ENCODE data around the gene IRF2BP1.
"Not testable (repeated sequence)": the region's sequence is repeated elsewhere in the genome, so short reads cannot be mapped to it uniquely, and the experiment has no call there.

The IRF2BP1 gene

DNA sequence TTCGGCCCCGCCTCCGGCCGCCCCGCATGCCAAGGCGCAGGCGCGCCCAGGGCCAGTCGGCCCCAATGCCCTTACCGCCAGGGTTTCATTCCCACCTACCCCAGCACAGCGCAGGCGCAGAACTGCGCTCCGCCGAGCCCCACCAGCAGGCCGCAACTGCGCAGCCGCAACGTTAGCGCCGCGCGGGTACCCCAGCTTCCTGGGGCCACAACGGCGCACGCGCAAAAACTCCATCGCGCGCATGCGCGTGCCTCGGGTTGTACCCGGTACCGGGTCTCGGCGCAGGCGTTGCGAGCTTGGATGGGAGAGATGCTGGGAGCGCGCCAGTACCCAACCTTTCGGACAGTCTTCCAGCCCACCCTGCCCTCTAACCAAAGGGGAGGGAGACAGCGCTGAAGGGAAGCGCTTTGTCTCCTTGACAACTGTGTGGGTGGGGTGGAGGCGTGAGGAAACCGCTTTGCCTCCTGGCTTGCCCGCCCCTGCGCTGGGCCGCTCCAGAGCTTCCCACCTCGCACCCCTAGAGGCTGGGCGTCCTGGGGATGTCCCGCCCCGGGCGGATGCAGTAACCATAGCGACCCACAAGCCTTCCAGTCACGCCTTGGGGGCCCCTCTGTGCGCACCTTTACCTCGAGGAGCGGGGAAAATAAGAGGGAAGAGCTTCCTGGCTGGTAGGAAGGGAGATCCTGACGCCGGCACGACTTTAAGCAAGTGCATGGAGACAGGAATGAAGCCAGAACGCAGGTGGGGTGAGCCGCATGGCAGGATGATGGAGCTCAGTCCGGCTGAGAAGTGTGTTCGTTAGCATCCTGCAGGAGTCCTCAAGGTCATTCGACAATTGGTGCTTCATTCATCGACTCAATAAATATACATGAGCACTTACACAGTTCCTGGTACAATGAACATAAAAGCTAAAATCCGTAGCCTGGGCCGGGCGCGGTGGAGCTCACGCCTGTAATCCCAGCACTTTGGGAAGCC is 17.0 kb upstream of the IRF2BP1 start:
- peak; percentile 97 to 99 for DNase-seq (ENCODE audit: low read depth in 2 of 2)

DNA sequence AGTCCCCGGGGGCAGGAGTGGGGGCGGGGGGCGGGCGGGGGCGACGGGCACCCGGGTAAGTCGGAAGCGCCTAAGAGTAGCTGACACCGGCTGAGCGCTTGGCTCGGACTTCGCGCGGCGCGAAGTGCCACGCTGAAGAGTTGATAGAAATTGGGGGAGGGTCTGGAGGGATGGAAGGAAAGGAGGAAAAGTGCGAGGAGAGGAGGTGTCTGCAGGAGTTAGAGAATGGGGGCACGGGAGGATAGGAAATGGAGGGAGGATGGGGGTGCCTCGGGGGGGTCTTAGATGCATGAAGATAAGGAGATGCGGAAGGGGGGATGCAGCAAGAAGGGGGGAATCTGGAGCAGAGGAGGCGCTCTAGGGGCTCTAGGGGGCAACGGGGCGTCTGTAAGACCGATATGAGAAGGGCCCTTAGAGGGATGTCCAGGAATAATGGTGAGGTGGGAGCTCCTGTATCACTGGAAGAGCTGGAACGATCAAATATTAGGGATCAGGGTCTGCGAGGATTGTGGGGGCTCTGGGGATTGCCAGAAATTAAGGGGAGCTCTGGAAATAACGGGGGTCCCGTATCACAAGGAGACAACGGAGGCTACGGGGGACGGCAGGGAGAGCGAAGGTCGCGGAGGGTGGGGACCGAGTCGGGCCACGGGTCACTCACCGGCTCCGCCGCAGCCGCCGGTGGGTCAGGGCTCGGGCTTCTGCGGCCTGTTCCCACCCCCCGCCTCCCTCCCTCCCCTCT is 16.1 kb upstream of the IRF2BP1 start, which contains the start of gene MYPOP:
TSS of gene MYPOP (minus strand) at position 702 of the 739 bp plus-strand sequence. CDS start 840 bp downstream, outside the sequence.
- no peak for DNase-seq (ENCODE audit: low read depth in 2 of 2)

DNA sequence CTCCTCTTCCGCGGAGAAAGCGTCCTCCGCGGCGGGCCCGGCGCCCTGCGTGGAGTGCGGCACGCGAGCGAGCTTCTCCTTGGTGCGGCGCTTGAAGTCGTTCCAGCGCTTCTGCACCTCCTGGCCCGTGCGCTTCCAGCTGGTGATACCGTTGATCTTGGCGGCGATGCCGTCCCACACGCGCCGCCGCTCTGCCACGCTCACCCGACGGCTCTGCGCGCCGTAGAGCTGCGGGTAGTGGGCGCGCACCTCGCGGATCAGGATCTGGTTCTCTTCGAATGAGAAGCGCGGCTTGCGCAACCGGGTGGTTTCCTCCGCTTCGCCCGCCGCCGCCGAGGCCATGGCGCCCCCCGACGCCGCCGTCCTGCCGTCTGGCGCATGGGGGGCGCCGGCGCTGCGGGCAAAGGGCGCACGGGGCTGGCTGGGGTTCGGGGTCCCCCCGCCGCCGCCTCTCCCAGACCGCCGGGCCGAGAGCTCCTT is 15.5 kb upstream of the IRF2BP1 start:
- peak in 1 of 2 donors; percentile 33 for DNase-seq (ENCODE audit: low read depth in 2 of 2)

DNA sequence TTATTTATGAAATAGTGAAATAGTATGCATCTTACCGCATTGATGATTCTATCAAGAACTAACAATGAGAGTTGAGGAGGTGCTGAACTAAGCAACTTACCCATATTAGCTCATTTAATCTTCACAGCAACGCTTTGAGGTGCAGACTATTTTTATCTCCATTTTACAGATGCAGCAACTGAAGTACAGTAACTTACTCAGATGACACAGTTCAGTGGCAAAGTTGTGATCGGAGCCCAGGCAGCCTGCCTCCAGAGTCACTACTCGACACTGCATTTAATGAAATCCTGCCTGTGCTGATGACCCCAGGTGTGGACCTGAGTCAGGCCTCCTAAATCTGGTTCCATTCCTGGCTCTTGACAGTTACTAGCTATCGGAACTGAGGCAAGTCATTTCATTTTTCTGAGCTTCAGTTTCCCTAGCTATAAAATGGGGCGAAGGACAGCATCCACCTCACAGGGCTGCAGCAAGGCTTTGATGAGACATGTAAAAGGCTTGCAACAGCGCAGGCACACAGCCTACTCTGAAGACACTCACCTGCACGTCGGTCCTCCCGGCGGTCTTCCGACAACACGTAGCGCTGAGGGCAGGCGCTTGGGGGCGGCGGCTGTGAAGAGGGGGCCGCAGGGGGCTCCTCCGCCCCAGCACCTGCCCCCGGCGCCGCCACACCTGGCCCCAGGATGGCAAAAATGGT is 14.9 kb upstream of the IRF2BP1 start:
- DNase-seq (ENCODE audit: low read depth in 2 of 2): no peak

DNA sequence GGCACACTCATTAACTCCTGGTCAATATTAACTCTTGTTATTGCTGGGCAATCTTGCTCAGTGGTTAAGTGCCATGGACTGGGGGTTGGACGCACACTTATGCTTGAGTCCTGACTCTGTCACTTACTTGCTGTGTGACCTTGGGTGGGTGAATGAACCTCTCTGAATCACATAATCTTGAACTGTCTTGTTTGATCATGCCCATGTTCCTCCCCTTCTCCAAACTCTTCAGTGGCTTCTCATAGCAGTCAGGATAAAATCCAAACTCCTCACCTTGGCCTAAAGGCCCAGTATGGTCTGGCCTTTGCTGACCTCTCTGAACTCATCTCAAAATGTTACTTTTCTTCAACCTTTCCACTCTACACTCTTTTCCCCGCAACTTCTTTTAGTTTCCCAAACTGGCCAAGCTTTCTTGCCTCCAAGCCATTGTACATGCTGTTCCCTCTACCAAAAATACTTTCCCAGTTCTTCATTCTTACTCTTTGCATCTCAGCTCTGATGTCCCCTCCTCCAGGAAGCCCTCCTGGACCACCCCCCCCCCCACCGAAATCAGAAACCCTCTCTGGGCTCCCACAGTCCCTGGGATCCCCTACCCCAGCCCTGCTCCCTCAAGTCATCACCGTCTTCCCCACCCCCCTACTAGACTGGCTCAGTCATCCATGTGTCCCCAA is 14.1 kb upstream of the IRF2BP1 start:
- DNase-seq (ENCODE audit: low read depth in 2 of 2): no peak

DNA sequence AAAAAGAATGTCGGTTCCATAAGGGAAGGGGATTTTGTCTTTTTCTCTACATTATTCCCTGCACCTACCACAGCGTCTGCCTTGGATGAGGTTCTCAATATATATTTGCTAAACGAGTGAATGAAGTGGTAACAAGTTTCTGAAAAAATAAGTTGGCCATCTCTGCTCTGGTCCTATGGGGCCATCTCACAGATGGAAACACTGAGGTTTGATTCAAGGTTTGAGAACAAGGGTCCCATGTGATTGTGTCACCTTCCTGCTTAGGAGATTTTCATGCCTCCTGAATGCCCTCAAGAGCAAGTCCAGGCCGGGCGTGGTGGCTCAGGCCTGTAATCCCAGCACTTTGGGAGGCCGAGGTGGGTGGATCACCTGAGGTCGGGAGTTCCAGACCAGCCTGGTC is 13.3 kb upstream of the IRF2BP1 start:
- DNase-seq (ENCODE audit: low read depth in 2 of 2): no peak

DNA sequence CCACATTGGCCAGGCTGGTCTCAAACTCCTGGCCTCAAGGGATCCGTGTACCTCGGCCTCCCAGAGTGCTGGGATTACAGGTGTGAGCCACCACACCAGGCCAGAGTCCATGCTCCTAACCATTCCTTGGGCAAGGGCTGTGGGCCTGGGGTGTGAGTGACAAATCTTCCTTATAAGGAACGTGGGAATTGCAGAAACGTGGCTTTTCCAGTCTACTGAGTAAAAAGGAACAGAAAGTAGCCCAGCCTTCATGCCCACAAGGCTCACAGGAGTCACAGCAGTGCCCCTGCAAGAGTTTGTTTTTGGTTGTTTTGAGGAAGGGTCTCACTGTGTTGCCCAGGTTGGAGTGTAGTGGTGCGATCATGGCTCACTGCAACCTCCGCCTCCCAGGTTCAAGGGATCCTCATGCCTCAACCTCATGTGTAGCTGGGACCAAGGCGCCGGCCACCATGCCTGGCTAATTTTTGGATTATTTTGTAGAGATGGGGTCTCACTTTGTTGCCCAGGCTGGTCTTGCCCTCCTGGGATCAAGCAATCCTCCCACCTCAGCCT is 11.4 kb upstream of the IRF2BP1 start:
- no peak for DNase-seq (ENCODE audit: low read depth in 2 of 2)

DNA sequence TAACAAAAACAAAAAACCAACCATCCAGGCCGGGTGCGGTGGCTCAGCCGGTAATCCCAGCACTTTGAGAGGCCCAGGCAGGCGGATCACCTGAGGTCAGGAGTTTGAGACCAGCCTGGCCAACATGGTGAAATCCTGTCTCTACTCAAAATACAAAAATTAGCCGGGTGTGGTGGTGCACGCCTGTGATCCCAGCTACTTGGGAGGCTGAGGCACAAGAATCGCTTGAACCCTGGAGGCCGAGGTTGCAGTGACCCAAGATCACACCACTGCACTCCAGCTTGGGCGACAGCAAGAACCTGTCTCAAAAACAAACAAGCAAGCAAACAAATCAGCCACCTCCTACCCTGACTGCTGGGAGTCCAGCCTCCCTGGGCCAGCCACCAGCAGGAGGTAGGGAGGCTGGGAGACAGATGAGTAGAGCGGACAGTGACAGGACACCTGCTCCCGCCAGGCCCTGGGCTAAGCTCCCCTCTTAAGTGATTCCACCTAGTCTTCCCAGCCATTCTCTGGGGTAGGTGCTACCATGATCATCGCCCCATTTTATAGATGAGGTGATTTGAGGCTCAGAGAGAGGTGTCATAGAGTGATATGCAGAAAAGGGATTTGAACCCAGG is 10.2 kb upstream of the IRF2BP1 start:
- DNase-seq (ENCODE audit: low read depth in 2 of 2): not testable (repeated sequence)

DNA sequence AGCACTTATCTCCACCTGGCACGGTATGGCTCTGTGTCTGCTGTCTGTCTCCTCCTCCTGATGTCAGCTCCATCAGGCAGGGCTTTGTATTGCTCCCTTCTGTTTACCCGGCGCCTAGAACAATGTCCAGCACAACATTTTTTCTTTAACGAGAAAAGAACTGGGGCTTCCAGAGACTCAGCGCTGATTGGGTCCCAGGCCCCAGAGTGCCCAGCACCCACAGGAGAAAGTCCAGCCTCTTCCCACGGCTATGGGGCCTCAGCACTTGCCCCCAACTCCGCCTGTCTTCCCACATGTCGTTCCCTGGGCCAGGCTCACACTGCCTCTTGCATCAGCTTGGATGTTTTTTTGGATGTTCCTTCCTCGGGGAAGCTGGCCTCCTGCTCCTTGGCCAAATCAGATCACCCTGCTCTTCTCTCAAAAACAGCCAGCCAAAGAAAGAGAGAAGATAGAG is 9.6 kb upstream of the IRF2BP1 start:
- DNase-seq (ENCODE audit: low read depth in 2 of 2): no peak

DNA sequence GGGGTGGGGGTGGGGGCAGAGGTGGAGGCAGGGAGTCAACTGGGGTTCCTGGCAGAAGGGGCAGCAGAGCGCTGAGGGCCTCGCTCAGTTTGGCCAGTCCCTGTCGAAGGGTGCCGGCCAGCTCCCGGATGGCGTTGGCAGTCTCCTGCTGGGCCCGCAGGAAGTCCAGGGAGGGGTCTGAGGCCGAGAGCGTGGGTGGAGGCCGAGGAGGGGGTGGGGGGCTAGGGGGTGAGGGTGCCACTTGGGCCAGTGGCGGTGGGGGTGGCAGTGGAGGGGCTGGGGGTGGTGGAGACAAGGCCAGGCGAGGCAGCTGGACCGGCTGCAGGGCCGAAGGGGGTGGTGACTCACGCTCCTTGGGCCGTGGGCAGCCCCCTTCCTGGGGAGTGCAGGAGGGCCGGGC is 4.9 kb upstream of the IRF2BP1 start:
- no peak for DNase-seq (ENCODE audit: low read depth in 2 of 2)

DNA sequence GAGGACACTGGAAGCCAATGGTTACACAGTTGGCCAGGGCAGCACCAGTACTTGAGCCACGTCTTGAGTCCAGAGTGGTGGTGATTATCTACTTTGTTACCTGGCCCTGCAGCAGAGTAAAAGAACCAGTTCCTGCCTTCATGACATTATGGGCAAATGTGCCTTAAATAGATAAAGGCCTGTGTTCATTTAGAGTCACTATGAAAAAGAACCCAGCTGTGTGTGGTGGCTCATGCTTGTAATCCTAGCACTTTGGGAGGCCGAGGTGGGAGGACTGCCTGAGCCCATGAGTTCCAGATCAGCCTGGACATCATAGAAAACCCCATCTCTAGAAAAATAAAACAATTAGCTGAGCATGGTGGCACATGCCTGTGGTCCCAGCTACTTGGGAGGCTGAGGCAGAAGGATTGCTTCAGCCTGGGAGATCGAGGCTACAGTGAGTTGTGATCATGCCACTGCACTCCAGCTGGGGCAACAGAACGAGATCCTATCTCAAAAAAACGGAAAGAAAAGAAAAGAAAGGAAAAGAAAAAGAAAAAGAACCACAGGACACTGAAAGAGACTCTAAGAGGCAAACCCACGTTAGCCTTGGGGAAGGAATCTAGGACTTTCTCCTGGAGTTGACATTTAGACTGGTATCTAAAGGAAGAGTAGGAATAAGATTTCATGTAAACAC is 3.4 kb upstream of the IRF2BP1 start:
- DNase-seq (ENCODE audit: low read depth in 2 of 2): no peak

DNA sequence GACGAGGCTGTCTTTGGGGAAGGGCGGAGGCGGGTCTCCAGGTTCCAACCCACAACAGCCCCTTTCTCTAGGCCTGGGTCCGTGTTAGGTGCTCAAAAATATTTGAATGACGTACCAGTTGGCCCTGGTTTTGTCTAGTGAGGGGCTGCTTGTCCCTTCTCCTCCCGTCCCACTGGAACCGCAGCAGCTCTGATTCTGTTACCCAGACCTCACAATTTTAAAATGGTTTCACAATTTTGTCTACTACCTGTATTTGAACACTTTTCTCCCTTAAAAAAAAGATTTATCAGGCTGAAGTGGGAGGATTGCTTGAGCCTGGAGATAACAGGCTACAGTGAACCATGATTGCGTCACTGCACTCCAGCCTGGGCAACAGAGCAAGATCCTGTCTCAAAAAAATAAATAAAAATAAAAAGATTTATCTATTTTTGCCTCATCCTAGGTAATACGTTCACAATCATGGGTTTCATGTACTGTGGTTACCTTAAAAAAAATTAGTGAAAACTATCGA is 1.3 kb upstream of the IRF2BP1 start:
- no peak for DNase-seq (ENCODE audit: low read depth in 2 of 2)

DNA sequence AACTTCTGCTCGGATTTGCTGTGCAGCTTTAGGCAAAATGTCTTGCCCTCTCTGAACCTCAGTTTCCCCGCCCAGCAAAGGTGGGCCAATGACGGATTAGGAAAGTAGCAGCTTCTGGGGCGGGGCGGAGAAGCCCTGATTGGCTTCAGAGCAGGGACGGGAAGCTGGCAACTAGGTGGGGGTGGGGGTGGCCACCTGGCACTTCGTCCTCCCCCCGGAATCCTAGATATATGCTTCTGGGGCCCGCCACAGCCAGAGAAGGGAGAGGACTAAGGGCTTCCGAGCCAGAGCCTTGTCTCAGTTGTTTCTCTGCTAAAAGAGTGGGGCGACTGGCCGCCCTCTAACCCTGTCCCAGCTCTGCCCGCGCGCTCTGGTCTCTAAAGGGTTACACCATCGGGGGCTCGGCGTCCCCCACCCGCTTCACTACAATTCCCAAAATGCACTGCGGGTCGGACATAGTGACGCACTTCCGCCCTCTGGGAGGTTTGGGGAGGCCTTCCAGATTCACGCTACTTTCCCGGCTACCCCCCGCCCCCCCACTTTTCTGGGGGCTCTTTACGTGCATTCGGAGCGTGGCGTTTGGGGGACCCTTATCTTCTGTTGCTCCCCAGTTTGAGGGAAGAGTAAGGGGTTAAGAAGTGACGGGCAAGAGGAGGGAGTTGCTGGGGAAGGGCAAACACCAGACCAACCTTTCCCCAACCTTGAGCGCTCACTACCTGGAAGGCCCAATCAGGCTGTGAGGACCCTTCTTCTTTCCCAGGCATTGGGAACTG is 672 bp upstream of the IRF2BP1 start:
- peak; percentile 82 to 83 for DNase-seq (ENCODE audit: low read depth in 2 of 2)

DNA sequence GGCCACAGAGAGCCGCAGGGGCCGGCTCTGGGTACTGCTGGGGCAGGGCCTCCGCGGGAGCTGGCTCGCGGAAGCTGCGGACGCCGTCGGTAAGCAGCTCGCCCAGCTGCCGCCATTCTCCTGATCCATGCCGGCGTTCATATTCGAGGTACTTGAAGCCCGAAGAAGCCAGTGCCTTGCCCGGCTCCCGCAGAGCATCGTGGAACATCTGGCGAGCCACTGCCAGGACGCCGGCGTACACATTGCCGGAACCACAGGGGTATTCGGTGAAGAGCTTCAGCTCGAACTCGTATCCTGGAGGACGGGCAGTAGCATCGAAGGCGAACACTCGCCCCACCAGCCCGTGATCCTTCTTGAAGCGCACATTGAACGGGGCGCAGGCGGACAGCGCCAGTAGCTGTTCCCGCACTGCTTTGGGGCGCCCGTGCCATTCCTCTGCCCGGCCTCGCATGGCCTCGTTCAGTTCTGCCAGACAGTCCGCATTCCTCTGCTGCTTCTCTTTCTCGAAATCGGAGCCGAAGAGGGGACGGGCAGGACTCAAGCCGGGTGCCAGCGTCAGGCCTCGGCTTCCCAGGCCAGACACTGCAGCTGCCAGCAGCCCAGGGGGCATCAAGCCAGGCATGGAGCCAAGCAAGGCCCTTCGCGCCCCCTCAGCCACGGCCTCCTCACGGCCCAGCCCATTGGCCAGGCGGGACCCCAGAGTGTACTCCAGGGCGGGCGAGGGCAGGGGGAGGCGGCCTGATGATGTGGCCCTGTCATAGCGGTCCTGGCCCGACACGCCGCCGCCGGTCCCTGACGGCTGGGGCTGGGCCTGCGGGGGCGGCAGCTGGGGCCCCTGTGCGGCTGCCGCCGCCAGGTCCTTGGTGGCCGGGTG is 1.0 kb downstream of the IRF2BP1 start:
- no peak for DNase-seq (ENCODE audit: low read depth in 2 of 2)

DNA sequence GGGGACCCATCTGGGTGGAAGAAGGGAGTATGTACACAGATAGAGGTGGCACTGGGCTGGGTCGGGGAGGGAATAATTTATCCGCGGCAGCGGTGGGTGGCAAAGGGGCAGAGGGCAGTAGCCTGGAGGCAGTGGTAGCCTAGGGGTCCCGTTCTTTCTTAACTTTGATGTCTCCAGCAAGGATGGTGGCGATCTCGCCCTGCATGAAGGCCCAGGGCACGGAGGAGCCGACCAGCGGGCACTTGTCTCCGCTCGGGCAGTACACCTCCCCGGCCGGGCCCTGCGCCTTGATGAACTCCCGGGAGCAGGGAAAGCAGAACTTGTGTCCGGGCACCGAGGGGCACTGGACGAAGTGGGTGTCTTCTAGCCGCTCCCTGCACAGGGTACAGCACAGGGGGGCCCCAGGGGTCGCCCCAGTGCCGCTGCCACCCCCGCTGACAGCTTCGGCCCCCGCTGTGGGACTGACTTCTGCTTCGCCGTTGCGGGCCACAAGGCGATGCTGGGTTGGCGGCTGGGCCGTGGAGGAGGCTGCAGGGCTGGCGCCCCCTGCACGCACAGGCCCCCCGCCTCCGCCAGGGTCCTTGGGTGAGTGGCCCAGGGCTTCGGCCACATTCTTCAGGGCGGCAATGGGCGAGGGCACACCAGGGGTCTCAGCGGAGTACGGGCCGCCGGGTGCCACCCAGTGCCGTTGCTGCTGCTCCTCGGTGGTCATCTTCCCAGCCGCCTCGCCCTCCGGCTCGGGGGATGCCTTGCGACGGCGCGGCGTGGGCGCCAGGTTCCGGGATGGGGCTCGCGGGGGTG is 1.9 kb downstream of the IRF2BP1 start:
- no peak for DNase-seq (ENCODE audit: low read depth in 2 of 2)

DNA sequence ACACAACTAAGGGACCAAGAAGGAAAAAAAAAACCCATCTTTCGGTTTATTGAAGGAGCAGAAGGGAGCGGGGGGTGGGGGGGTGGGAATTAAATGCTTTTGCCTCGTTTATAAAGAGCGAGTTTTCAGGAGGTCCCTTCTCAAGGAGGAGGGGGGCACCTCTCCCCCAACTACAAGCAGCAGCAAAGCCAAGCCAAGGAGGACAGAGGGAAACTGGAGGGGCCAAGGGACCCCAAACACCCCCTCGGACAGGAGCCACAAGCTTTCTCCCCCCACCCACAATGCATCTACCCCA is 2.4 kb downstream of the IRF2BP1 start:
- no peak for DNase-seq (ENCODE audit: low read depth in 2 of 2)
